22Rv1 (cell line): ENCODE data around the gene MBD1.
"Not testable (repeated sequence)": the region's sequence is repeated elsewhere in the genome, so short reads cannot be mapped to it uniquely, and the experiment has no call there.

Experiments
- H3K27ac ChIP-seq: fragments of 450-650 bp; 2 replicates; pipeline ENCODE4 v1.5.1; 2017
- CTCF ChIP-seq: fragments of 450-650 bp; IDR thresholded peaks from 2 replicates; pipeline ENCODE4 v1.5.1; 2017; ENCODE audit warnings: mild to moderate bottlenecking
- ZFX ChIP-seq: fragments of 450-650 bp; IDR thresholded peaks from 2 replicates; pipeline ENCODE4 v1.6.1; 2017; ENCODE audit warnings: antibody characterized with exemption, borderline replicate concordance

The MBD1 gene

GRCh38 chr18:50313031-50313607, 31.8 kb upstream of the MBD1 start:
- H3K27ac ChIP-seq, result no peak overlapping the region

GRCh38 chr18:50312296-50313030, 31.1 kb upstream of the MBD1 start:
- TF ChIP-seq CTCF (no peak), ZFX (no peak)
- H3K27ac ChIP-seq, result no peak overlapping the region

More at GRCh38 chr18:50313031-50313607, 31.8 kb upstream of the MBD1 start:
- TF ChIP-seq CTCF, result no peak
- no peak for TF ChIP-seq ZFX

DNA sequence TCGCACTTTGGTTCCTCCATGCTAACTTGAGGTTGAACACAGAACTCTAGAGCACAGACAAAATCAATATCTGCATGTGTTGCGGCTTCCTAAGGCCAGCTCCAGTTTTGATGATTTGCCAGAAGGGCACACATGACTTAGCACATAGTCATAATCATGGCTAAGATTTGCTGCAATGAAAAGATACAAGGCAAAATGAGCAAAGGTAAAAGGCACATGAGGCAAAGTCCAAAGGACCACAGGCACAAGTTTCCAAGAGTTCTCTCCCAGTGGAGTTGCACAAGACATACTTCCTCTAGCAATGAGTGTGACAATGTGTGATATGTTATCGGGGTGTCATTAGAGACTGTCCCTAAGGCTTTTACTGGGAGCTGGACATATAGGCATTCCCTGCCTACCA, 30.3 kb upstream of the MBD1 start:
- no peak overlapping the region for H3K27ac ChIP-seq
- TF ChIP-seq ZFX, result no peak

DNA sequence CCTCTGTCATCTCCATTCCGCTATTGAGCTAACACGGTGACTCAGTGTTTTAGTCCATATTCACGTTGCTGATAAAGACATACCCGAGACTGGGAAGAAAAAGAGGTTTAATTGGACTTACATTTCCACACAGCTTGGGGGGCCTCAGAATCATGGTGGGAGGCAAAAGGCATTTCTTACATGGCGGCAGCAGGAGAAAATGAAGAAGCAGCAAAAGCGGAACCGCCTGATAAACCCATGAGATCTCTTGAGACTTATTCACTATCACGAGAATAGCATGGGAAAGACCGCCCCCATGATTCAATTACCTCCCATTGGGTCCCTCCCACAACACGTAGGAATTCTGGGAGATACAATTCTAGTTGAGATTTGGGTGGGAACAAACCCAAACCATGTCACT, 28.8 kb upstream of the MBD1 start:
- no peak overlapping the region for H3K27ac ChIP-seq
- TF ChIP-seq CTCF (no peak), ZFX (no peak)

DNA sequence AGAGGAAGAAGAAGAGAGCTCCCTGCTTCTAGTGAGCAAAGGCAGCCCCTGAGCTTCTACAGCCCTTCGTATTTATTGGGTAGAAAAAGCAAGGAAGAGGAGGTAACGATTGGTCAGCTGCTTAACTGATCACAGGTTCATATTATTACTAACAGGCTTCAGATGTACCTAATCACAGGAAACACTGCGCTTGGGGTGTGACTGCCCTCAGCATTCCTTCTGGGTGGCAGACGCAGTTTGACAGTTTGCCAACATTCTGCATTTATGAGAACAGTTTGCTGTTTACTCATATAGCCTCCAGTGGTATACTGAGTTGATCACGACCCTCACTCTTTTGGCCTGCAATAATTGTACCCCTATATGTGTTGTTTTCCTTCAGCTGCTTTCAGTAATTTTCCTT, 27.5 kb upstream of the MBD1 start:
- H3K27ac ChIP-seq, result not testable (repeated sequence)

DNA sequence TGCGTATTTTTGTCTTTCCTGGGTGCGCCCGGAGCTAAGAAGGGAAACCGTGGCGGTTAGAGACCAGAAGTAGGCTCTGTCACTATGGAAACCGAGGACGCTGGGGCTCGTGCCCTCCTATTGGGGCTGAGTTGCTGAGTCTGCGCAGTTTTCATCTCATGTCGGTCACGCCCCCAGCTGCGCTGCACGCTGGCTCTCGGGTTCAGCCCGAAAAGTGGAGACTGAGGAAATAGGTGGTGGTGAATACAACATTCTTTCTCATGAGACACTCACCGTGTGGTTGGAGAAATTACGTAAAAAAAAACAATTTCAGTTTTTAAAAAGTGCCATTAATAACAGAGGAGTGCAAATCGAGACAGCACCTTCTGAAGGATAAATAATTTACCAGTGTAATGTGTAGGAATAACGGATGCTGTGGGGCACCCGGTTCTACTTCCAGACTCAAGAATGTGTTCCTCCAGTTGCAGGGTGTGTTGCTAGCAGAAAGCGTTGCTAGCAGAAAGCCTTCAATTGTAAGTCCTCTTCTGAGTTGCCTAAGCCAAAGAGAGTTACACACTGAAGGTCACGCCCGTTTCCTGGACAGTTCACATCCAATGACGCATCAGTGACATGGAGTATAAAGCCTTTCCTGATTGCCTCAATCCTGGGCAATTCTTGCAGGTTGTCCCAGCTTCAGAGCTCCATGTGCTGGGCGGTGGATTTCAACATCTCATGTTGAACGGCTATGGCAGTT, 26.6 kb upstream of the MBD1 start:
- TF ChIP-seq ZFX (no peak), CTCF (no peak)
- peak overlapping the region; percentile 35; the same call in 1 of the 2 replicates for H3K27ac ChIP-seq

DNA sequence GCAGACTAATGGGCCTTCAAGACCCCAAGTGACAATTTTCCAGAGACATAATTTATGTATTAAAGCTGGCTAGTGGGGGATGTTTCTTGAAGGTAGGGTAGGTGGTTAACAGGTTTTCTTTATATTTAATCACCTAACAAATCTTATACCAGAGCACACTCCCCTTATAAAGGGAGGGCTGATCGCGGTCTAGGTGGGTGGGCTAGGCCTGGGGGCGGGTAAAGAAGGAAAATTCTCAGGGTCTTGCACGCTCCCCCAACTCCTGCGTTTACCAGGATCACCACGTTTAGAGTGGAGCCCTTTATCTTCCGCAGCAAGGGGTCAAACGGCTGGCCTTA, 26.0 kb upstream of the MBD1 start:
- no peak overlapping the region for H3K27ac ChIP-seq
- TF ChIP-seq ZFX (no peak), CTCF (no peak)

- TF ChIP-seq ZFX (no peak), CTCF (no peak)
- H3K27ac ChIP-seq, result no peak overlapping the region
These were observed 25.6 kb upstream of the MBD1 start for GRCh38 chr18:50306944-50307343.
